Peyer's patch (tissue), 4 donors: Measurements from ENCODE around the gene CTNNA1. TPM values are rescaled to one million over a fixed set of nuclear protein-coding genes. Genes with fewer than 3 reads are reported as not detected.
A peak's percentile ranks its signal among the peaks of the same experiment; 100 is the strongest.

Source experiments
- DNase-seq, 3 donors: peaks; one replicate each; pipeline ENCODE4 v3.0.0-alpha.2; 2017 to 2019
- H3K27ac ChIP-seq, 4 donors: fragments of 200-600 bp; sonication (generic); one replicate each; pipeline ENCODE4 v1.5.1; 2016 to 2019
- H3K27me3 ChIP-seq, 2 donors: fragments of 200-600 bp; sonication (generic); one replicate each; pipeline ENCODE4 v1.5.1; 2019
- H3K36me3 ChIP-seq, 3 donors: fragments of 200-600 bp; sonication (generic); one replicate each; pipeline ENCODE4 v1.5.1; 2016 to 2019
- H3K4me1 ChIP-seq, 4 donors: fragments of 200-600 bp; sonication (generic); one replicate each; pipeline ENCODE4 v1.5.1; 2016 to 2019
- H3K4me3 ChIP-seq, 4 donors: fragments of 200-600 bp; sonication (generic); 1 replicate in 3 of 4; 2 replicates in 1 of 4; pipeline ENCODE4 v1.5.1; 2016 to 2019; ENCODE audit warnings: mild to moderate bottlenecking in 1 of 4
- H3K9me3 ChIP-seq, 4 donors: fragments of 200-600 bp; sonication (generic); one replicate each; pipeline ENCODE4 v1.5.1; 2016 to 2019; ENCODE audit warnings: mild to moderate bottlenecking in 1 of 4
- CTCF ChIP-seq, 6 experiments: fragments of 450-650 bp in 4 of 6; fragments of 200-600 bp in 2 of 6; sonication (generic) in 1 of 6; IDR thresholded peaks; one replicate each; pipeline ENCODE4 v1.5.1; 2017 to 2019; ENCODE audit warnings: antibody characterized with exemption in 6 of 6, mild to moderate bottlenecking in 3 of 6, moderate library complexity in 1 of 6
- POLR2A ChIP-seq, 2 donors: fragments of 450-650 bp; IDR thresholded peaks; one replicate each; pipeline ENCODE4 v1.5.1; 2017; ENCODE audit warnings: antibody characterized with exemption in 2 of 2, mild to moderate bottlenecking in 2 of 2, moderate library complexity in 2 of 2
- total RNA-seq, 4 donors: library from RNA; depleted of rRNA; stranded (reverse); fragments of >200 nt; gene quantifications; one replicate each; pipeline ENCODE4 v1.1.0, GENCODE V29; 2016

CTNNA1 gene
- total RNA-seq, 4 donors from 2014 or later, result 351 to 516 (median 369) TPM

- H3K27ac ChIP-seq, result peak overlapping the region in 2 of 4 donors; percentile 0 to 51
- peak in 1 of 3 donors; percentile 47 for DNase-seq
- no peaks in the 10 kb centered on the region for H3K36me3 ChIP-seq
- TF ChIP-seq CTCF (IDR thresholded peaks at IDR 0.05) (no peak), POLR2A (IDR thresholded peaks at IDR 0.05) (no peak)
- H3K27me3 ChIP-seq, result no peaks in the 10 kb centered on the region
- H3K4me3 ChIP-seq, result no peak overlapping the region
- H3K4me1 ChIP-seq, result peaks cover 0 to 14% (median 0%) of the 10 kb centered on the region in 4 donors
- no peaks in the 10 kb centered on the region for H3K9me3 ChIP-seq
These were observed 222.0 kb downstream of the CTNNA1 start for GRCh38 chr5:138975098-138975847.

- TF ChIP-seq POLR2A (IDR thresholded peaks at IDR 0.05), result no peak
- no peak for TF ChIP-seq CTCF (IDR thresholded peaks at IDR 0.05)
- Histone ChIP-seq H3K27ac (no peak overlapping the region), H3K4me3 (no peak overlapping the region), H3K9me3 (no peaks in the 10 kb centered on the region), H3K36me3 (no peaks in the 10 kb centered on the region), H3K27me3 (no peaks in the 10 kb centered on the region), H3K4me1 (peaks cover 0 to 14% (median 0%) of the 10 kb centered on the region in 4 donors)
- DNase-seq, result no peak
These were observed 224.9 kb downstream of the CTNNA1 start for GRCh38 chr5:138978080-138978479.

- TF ChIP-seq POLR2A (IDR thresholded peaks at IDR 0.05) (no peak), CTCF (IDR thresholded peaks at IDR 0.05) (no peak)
- no peaks in the 10 kb centered on the region for H3K36me3 ChIP-seq
- H3K27ac ChIP-seq, result no peak overlapping the region
- H3K4me1 ChIP-seq, result peaks cover 0 to 14% (median 0%) of the 10 kb centered on the region in 4 donors
- DNase-seq, result no peak
- no peaks in the 10 kb centered on the region for H3K9me3 ChIP-seq
- no peak overlapping the region for H3K4me3 ChIP-seq
- H3K27me3 ChIP-seq, result no peaks in the 10 kb centered on the region
These were observed 225.4 kb downstream of the CTNNA1 start for GRCh38 chr5:138978581-138978980.

GRCh38 chr5:138979684-138980280 lies 226.6 kb downstream of the CTNNA1 start:
- Histone ChIP-seq H3K36me3 (no peaks in the 10 kb centered on the region), H3K27me3 (no peaks in the 10 kb centered on the region), H3K9me3 (no peaks in the 10 kb centered on the region), H3K4me1 (peaks cover 0 to 6% (median 0%) of the 10 kb centered on the region in 4 donors), H3K4me3 (no peak overlapping the region), H3K27ac (no peak overlapping the region)
- TF ChIP-seq CTCF (IDR thresholded peaks at IDR 0.05), result no peak
- no peak for TF ChIP-seq POLR2A (IDR thresholded peaks at IDR 0.05)
- no peak for DNase-seq

GRCh38 chr5:138980441-138980840 lies 227.2 kb downstream of the CTNNA1 start:
- H3K9me3 ChIP-seq, result no peaks in the 10 kb centered on the region
- no peak overlapping the region for H3K4me3 ChIP-seq
- H3K36me3 ChIP-seq, result no peaks in the 10 kb centered on the region
- TF ChIP-seq POLR2A (IDR thresholded peaks at IDR 0.05) (no peak), CTCF (IDR thresholded peaks at IDR 0.05) (no peak)
- no peak for DNase-seq
- no peaks in the 10 kb centered on the region for H3K4me1 ChIP-seq
- no peaks in the 10 kb centered on the region for H3K27me3 ChIP-seq
- no peak overlapping the region for H3K27ac ChIP-seq
